Keratinocyte (primary cell): Measurements from ENCODE around the gene TOMM40.

Experiments
- EZH2 ChIP-seq: IDR thresholded peaks from one replicate; pipeline ENCODE4 v1.6.1; 2012; ENCODE audit warnings: inconsistent platforms, mild to moderate bottlenecking, low read length, moderate library complexity
- TF ChIP-seq, protein P1 (sequence below), 3 experiments: IDR thresholded peaks in 1 of 3; conservative IDR thresholded peaks in 1 of 3; optimal IDR thresholded peaks in 1 of 3; 2 replicates in 2 of 3; 3 replicates in 1 of 3; pipeline versions ENCODE3 to v1.5.1; 2011; ENCODE audit warnings: low read length in 3 of 3, mild to moderate bottlenecking in 3 of 3, moderate library complexity in 2 of 3, control low read depth in 1 of 3, inconsistent platforms in 1 of 3; ENCODE audit not compliant: insufficient read depth in 2 of 3; ENCODE audit errors: extremely low read depth in 1 of 3

- TF ChIP-seq, protein P1, sequence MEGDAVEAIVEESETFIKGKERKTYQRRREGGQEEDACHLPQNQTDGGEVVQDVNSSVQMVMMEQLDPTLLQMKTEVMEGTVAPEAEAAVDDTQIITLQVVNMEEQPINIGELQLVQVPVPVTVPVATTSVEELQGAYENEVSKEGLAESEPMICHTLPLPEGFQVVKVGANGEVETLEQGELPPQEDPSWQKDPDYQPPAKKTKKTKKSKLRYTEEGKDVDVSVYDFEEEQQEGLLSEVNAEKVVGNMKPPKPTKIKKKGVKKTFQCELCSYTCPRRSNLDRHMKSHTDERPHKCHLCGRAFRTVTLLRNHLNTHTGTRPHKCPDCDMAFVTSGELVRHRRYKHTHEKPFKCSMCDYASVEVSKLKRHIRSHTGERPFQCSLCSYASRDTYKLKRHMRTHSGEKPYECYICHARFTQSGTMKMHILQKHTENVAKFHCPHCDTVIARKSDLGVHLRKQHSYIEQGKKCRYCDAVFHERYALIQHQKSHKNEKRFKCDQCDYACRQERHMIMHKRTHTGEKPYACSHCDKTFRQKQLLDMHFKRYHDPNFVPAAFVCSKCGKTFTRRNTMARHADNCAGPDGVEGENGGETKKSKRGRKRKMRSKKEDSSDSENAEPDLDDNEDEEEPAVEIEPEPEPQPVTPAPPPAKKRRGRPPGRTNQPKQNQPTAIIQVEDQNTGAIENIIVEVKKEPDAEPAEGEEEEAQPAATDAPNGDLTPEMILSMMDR (optimal IDR thresholded peaks at IDR 0.05 in 1 of 3, IDR thresholded peaks at IDR 0.05 in 1 of 3, conservative IDR thresholded peaks at IDR 0.05 in 1 of 3; ENCODE audit: extremely low read depth in 1 of 3, insufficient read depth in 2 of 3, low read length in 3 of 3): no peak
- TF ChIP-seq EZH2: no peak
Observed at GRCh38 chr19:44947041-44947581, 56.1 kb downstream of the TOMM40 start.
